Astrocyte of the cerebellum (primary cell): ENCODE measurements around the gene CUL5.
"Not testable (repeated sequence)": the region's sequence is repeated elsewhere in the genome, so short reads cannot be mapped to it uniquely, and the experiment has no call there.

Experiments
- DNase-seq: peaks from one replicate; pipeline ENCODE4 v3.0.0-alpha.2; 2011; ENCODE audit warnings: low read depth
- H3K4me3 ChIP-seq: 2 replicates; pipeline ENCODE4 v1.5.1; 2011; ENCODE audit warnings: mild to moderate bottlenecking, low read depth, low read length, moderate library complexity
- CTCF ChIP-seq: IDR thresholded peaks from 2 replicates; pipeline ENCODE4 v1.5.1; 2012; ENCODE audit warnings: low read length, low read depth, moderate library complexity, mild to moderate bottlenecking; ENCODE audit errors: missing control alignments
- in situ Hi-C: cut with HindIII; loops from 2 replicates; pipeline ENCODE4 v1.10.0; 2017; ENCODE audit warnings: low sequenced_read_pairs

CUL5 gene

DNA sequence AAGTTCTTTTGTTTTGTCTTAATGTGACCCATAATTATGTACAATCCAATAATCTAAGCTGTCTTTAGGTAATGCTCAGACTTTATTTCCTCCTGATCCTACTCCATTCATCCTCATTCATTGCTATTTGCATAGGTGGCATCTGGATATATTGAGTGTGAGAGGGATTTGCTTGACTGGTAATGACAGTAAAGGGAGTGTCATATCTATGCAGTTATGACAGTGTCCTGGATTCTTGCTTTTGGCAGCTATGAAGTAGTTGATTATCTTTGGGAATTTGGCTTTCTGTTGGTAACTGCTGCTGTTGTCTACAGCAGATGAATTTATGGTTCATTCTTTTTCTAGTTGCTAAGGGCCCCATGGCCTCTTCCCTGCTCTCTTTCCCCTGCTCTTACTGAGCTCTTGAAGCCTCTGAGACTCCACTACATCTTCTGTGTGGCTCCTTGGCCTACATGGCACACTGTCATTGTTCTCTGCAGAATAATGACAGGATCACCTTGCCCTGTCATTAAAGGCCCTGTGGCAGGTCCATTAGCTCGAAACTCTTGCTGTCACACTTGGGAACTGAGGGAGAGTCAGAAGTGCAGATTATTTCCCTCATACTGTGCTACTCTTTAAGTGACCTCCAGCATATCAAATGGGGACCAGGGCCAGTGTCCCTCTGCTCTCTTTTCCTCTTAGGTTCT, 92.5 kb downstream of the CUL5 start:
- in situ Hi-C loops = no loop called here
- no peak for TF ChIP-seq CTCF
- no peak for DNase-seq
- H3K4me3 ChIP-seq = no peak overlapping the region

- no peak for DNase-seq
- TF ChIP-seq CTCF = no peak
- in situ Hi-C loops = no loop called here
- H3K4me3 ChIP-seq = no peak overlapping the region
Measured at GRCh38 chr11:108111126-108111525, 102.4 kb downstream of the CUL5 start.

- no peak overlapping the region for H3K4me3 ChIP-seq
- TF ChIP-seq CTCF = no peak
- in situ Hi-C loops = no loop called here
- no peak for DNase-seq
Measured at GRCh38 chr11:108112057-108112456, 103.4 kb downstream of the CUL5 start.

- DNase-seq = peak; percentile 85
- H3K4me3 ChIP-seq = no peak overlapping the region
- no peak for TF ChIP-seq CTCF
- in situ Hi-C loops = no loop called here
Measured at GRCh38 chr11:108115500-108116140, 106.9 kb downstream of the CUL5 start.

DNA sequence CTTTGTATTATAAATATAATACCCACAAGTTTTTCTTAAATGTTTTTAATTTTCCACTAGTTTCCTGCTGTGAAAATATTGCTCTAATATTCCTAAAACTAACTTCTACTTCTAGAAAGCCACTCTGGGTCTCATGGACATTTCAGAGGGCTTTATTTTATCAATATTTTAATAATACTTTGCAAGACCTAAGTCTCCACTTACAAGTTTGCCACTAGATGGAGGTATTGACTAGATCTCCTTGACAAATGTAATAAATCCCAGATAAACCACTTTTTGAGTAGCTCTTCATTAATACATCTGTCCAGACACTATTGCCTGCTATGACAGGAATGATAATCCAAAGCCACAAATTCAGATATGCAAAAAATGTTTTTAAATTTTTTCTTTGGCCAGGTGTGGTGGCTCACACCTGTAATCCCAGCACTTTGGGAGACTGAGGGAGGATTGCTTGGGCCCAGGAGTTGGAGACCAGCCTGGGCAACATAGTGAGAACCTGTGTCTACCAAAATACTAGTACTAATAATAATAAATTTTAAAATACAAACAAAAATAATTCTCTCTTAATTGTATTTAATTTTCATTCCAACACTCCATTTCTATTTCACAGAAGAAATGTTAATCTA, 109.2 kb downstream of the CUL5 start:
- peak; percentile 50 for TF ChIP-seq CTCF
- peak; percentile 62 for DNase-seq
- H3K4me3 ChIP-seq = no peak overlapping the region
- in situ Hi-C loops = no loop called here

DNA sequence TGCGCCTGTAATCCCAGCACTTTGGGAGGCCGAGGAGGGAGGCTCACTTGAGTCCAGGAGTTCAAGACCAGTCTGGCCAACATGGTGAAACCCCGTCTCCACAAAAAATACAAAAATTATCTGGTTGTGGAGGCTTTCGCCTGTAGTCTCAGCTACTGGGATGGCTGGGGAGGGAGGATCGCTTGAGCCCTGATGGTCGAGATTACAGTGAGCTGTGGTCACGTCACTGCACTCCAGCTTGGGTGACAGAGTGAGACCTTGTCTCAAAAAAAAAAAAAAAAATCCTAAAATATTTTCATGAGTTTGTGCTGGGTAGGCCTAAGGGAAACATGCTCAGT, 112.2 kb downstream of the CUL5 start:
- DNase-seq, in situ Hi-C loops: not testable (repeated sequence)
- peak overlapping the region; percentile 62 for H3K4me3 ChIP-seq
